G401.6 (cell line): ENCODE measurements around the gene ZNF786.
A peak's percentile ranks its signal among the peaks of the same experiment; 100 is the strongest.

Source experiments
- FAIRE-seq: peaks from 2 replicates; lab custom pipeline; 2012; peaks lifted over from hg19 to GRCh38; lab: Jason Lieb, UNC

The ZNF786 gene

DNA sequence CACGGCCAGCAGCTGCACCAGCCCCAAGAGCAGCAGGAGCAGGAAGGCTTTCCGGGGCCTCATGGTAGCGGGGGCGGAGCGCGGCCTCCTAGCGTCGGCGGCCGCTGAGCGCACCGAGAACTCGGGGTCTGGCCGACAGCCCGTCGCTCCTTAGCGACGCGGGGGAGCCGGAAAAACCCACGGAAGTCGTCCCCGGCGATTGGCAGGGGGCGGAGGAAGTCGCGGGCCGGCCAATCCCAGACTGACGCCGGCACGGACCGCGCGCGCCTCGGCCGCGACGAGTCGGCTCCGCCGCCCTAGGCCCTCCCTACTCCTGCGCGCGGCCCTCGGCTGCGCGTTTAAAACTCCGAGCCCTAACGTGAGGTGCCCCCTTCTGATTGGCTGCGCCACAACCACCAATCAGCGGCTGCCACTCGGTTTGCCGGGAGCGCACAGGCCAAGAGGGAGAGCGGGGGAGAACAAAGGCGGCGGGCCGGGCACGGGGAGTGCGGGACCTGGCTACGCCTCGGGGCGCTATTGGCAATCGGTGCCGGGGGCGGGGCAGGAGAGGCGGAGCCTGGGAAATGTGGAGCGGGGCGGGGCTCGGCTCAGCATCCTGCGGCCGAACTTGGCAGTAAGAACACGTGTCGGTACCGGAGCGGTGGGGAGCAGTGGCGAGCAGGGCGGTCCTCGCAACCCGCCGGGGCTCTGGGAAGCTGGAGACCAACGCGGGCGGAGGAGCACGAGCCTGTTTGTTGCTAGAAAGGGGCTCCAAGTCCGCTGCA lies 62.0 kb downstream of the ZNF786 start, which contains the start of gene PDIA4:
Gene PDIA4, minus strand, starts transcription at position 160 of the 764 bp plus-strand sequence. Its CDS starts 97 bp downstream, at position 63.
- FAIRE-seq: peak; percentile 97

DNA sequence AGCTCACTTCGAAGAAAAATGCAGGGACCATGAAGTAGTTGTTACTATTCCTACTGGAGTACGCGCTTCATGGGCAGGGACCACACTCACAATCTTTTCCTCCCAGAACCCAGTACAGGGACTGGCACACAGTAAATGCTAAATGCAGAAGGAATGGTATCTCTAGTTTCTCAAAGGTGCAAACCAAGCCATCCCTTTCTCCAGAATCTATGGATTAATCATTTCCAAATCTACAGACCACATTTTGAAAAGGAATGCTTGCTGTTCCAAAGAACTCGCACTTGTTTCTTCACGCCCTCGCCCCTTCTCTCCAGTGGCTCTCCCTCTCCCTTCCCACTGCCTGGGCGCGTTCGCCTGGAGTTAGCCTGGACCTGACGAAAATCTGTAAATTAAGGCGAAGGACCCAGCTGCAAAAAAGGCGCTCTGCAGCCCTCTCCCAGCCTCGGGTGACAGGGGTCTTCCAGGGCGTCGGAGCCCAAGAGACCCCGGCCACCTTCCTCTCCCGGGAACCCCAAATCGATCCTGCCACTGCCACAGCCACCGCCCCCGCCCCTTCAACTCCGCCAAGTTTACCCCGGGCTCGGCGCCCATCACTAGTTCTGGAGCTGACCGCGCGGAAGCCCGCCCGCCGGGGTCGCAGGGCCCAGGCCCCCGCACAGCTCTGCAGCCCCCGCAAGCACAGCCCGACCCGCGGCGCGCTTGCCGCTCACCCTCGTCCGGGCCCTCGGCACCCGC lies 62.7 kb downstream of the ZNF786 start:
- FAIRE-seq: no peak

- no peak for FAIRE-seq
These were observed 63.5 kb downstream of the ZNF786 start for GRCh38 chr7:149027055-149027454.

- no peak for FAIRE-seq
These were observed 66.9 kb downstream of the ZNF786 start for GRCh38 chr7:149023662-149024061.

DNA sequence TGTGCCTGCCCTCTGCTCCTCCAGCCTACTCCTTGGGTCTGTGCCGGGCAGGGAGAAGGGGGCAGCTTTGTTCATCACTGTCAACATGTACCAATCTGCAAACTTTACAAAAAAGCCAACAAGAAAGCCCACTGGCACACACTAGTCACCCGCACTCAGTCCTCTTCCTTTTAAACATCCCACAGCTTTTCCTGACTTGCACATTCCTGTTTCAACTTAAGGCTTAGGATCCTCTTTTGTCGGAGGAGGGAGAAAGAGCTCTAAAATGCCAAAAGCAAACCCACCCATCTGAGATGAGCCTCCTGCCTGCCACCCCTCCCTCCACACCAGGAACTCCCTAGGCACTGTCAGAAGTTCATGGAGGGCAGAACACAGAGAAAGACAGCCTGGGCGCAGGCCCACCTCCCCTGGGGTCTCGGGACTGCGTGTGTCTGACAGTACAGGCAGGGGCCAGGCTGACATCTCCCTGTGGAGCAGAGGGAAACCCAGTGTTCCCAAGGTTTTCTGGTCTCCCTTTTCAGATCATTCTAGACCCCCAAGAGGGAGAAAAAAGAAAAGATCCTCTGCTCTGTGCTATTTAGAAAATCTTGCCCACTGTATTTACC lies 67.7 kb downstream of the ZNF786 start:
- FAIRE-seq: no peak

DNA sequence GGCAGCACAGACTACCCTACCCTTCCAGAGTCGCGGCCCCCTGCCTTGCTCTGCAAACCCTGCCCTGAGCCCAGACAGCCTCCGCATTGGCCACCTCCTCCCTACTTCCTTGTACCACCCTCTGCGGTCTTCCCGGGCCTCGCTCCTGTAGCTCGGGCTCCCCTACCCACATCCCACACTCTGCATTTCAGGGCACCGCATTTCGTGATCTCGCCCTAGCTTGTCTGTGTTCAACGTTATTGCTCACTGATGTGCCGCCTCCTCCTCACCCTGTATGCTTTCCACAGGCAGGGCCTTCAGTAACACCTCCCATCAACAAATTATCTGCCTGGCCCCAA lies 68.8 kb downstream of the ZNF786 start:
- no peak for FAIRE-seq

DNA sequence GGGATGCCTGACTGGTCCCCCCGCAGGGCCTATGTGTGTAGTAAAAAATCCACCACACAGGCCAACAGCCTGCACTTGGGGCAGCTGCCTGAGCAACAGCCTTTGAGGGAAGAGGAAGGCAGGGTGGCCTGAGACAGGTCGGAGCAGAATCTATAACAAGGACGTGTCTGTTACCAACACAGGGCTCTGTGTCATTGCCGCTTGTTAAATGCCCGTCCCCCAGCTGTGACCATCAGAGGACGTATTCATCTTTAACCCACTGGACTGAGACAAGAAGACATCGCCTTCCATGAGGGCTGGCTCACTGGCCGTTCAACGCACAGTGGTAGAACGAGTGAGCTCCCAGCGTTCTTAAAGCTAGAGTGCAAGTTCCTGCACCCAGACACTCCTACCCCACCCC lies 70.0 kb downstream of the ZNF786 start:
- no peak for FAIRE-seq
